ENCODE results near the gene DNAJC17.

DNAJC17 gene

GRCh38 chr15:40789119-40789518 is 18.2 kb downstream of the DNAJC17 start:
- DNase-seq: no peak

- DNase-seq: no peak
Observed at GRCh38 chr15:40787991-40788390, 19.3 kb downstream of the DNAJC17 start.

- DNase-seq: peak; percentile 48
Observed at GRCh38 chr15:40787344-40787841, 19.9 kb downstream of the DNAJC17 start.

DNA sequence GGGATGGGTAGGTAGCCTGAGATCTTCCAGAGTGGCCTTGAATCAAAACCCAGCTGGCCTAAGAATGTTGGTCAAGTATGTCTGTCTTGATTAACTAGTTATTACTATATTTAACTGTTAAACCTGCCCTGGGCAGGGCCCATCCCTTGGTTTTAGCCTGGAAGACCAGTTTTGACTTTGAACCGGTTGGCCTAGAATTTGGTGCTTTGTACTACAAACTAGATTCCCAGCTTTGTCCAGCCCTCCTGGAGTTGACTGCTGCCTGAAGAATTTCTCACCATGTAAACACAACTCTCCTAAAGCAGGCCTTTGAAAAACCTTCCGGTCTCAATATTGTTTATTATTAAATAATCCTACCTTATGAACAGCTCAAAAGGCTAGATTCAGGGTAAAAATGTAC is 21.5 kb downstream of the DNAJC17 start:
- DNase-seq: no peak

GRCh38 chr15:40785164-40785563 is 22.1 kb downstream of the DNAJC17 start:
- DNase-seq: no peak

DNA sequence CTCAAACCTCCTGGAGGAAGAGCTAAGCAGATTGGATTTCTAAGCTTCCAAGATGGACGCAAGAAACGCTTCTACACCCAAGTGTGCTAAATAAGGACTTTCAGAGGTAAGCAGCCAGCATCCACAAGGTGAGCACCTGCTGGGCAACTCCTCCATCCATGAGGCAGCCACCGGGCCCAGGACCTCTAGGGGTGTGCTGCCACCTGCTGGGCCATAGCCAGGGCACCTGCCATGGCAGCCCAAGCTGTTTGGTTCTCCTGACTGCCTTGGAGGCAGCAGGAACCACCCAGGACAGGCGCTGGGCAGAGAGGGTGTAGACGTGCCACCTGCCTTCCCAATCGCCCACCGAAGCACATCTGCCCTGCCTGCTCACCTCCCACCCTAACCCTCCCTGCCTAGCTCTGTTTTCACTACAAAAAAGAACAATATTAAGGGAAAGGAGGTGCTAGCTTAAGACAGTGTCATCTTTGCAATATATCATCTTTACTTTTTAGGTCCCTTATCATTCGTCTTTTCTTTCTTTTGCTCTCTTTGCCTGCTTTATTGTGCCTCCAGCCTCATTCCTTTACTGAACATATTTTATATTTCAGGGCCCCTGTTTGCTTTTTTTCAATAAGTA is 24.6 kb downstream of the DNAJC17 start:
- DNase-seq: peak; percentile 78

DNA sequence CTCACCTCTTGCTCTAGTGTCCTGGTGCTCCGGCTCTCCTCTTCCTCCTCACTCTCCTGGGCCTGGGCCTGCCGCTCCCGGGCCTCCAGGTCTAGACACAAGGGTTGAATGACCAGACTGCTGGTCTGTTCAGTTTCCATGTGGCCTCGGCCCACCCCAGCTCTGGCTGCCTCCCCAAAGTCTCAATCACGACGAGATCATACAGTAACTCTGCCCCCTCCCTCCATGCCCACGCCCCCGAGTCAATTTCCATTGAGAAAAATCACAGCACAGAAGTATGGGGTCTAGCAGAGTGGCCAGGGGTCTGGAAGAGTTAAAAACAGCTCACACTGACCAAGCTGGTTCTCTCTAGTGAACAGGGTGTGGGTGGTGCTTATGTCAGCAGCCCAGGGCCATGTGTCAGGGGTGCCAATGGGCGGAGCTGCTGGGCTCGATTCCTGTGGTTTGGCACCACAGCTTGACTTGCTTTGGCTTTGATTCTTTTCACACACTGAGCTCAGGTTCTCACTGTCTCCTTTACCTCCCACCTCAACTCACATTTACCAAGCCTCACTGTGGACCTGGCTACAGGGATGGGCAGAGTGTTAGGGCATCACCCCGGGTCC is 30.6 kb downstream of the DNAJC17 start:
- DNase-seq: peak; percentile 68

- DNase-seq: no peak
Observed at GRCh38 chr15:40775740-40776536, 31.3 kb downstream of the DNAJC17 start.

GRCh38 chr15:40775007-40775406 is 32.3 kb downstream of the DNAJC17 start:
- no peak for DNase-seq

GRCh38 chr15:40773902-40774301 is 33.4 kb downstream of the DNAJC17 start:
- no peak for DNase-seq

GRCh38 chr15:40773496-40773895 is 33.8 kb downstream of the DNAJC17 start:
- no peak for DNase-seq

DNA sequence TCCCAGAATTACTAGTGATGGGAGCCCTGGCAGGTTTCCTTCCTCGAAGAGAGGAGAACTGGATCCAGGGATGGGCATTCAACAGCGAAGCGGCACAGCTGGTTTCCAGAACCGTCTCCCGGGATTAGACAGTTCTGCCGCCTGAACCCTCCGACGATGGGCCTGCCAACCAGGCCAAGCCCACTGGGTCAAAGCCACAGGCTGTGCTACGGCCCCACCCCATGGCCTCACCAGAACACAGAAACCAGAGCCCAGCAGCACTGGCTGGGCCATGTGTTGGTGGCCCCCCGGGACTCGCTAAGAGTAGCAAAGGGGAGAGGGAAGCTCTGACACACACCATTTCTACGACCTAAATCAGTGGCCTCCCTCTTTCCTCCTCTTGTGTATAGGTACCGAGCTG is 35.3 kb downstream of the DNAJC17 start:
- DNase-seq: no peak

GRCh38 chr15:40771242-40771641 is 36.0 kb downstream of the DNAJC17 start:
- DNase-seq: no peak

GRCh38 chr15:40770147-40770721 is 37.0 kb downstream of the DNAJC17 start:
- DNase-seq: no peak

GRCh38 chr15:40769274-40770146 is 37.8 kb downstream of the DNAJC17 start, which contains the start of gene C15orf62:
Gene C15orf62 (plus strand): TSS chr15:40769980. CDS start chr15:40770496, 516 bp downstream.
- peak; percentile 63 for DNase-seq

DNA sequence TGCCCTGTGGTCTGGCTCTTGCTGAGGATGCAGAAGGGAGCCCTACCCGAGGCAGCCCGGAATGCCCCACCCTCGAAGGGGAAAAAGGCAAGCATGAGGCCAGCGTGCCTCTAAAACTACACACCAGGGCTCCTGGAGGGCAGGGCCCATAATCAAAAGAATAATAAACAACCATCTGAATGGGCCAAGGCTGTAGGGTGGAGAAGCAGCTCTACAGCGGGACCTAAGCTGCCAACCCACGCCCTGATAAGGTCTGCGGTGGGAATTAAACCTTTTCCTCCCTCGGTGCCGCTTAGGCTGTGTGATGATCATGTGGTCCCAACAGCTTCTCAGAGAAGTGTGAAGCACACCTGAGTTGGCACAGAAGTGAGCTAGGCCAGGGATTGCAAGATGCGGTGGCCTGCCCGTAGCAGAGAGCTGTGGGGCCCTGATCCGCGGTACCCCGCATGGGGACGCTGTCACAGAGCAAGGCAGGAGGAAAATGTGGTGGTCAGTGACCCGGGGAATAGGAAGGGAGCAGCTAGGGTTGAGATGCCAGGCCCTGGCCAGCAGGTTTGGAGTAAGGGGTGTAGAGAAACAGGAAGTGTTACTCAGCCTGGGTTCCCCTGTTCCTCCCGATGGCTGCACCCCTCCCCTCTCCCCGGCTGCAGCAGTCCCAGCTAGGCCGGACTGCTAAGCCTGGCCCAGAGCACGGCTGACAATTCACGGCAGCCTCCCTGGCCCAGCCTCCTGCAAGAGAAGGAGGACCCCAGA is 38.6 kb downstream of the DNAJC17 start:
- DNase-seq: no peak

- DNase-seq: no peak
Observed at GRCh38 chr15:40767838-40768500, 39.3 kb downstream of the DNAJC17 start.

GRCh38 chr15:40766906-40767837 is 40.1 kb downstream of the DNAJC17 start:
- no peak for DNase-seq

DNA sequence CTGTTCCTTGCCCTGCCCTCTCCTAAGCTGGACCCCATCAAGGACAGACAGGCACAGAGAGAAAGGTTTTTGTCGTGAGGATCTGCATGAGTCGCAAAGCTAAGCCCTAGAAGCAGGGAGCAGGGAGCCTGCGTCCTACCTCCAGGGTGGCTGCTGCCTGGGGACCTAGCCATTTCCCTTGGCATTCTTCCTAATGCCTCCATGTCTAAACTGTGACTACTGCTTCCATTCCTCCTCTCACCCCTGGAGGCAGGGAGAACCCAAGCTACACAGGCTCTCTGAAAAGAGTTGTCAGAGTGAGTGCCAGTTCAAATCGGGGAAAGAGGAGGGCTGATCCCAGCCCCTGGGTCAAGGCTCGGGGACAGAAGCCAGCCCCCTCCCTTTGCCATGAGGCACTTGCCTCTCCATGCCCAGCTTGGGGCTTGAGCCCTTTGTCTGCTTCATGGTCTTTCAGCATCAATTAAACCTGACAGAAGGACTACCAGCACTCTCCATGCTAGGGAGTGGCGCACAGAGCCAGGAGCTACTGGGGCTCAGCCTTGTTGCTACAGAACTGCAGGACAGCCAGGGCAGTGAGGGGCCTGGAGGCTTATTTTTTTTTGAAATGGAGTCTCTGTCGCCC is 41.0 kb downstream of the DNAJC17 start:
- DNase-seq: no peak

Data from activated gamma-delta T cell treated with Interleukin-2 at 50 U/mL for 16 hours (primary cell).